SK-N-MC (cell line): ENCODE results near the gene JMJD8.

Source experiments
- EZH2 ChIP-seq: fragments of 200-600 bp; sonication (generic); IDR thresholded peaks from one replicate; pipeline ENCODE4 v1.6.1; 2017; ENCODE audit warnings: antibody characterized with exemption
- FOXP2 ChIP-seq: optimal IDR thresholded peaks from 2 replicates; pipeline ENCODE3; 2011; ENCODE audit warnings: mild to moderate bottlenecking, moderate library complexity; ENCODE audit not compliant: insufficient read depth; ENCODE audit errors: extremely low read length, control extremely low read depth
- POLR2AphosphoS5 ChIP-seq: IDR thresholded peaks from 2 replicates; pipeline ENCODE4 v1.6.1; 2012; ENCODE audit warnings: mild to moderate bottlenecking, low read depth, low read length, borderline replicate concordance

- TF ChIP-seq EZH2 (no peak), POLR2AphosphoS5 (no peak), FOXP2 (no peak)
These were observed 12.6 kb downstream of the JMJD8 start for GRCh38 chr16:671353-672131.
